ENCODE results near the gene KLHL28. TPM values are rescaled to one million over a fixed set of nuclear protein-coding genes. Genes with fewer than 3 reads are reported as not detected.

The KLHL28 gene
- polyA plus RNA-seq, 2 of the 4 experiments (the other 2 are of a cell fraction) = 3.4 to 8.3 TPM

GRCh38 chr14:44935155-44935554 lies 26.6 kb downstream of the KLHL28 start:
- 79% methylated on average over 2 of the region's 2 CpGs for WGBS (ENCODE audit: missing lambda C conversion rate)
- no peak for FAIRE-seq
- TF ChIP-seq NR3C1 (IDR thresholded peaks at IDR 0.05) (no peak), MAFK (IDR thresholded peaks at IDR 0.05; ENCODE audit: partially characterized antibody) (no peak), RARB (CRISPR knock-in tag; IDR thresholded peaks at IDR 0.05) (no peak), EP300 (IDR thresholded peaks at IDR 0.05) (no peak), JUNB (IDR thresholded peaks at IDR 0.05) (no peak), CHD2 (IDR thresholded peaks at IDR 0.05; ENCODE audit: low read length, partially characterized antibody) (no peak), ELK1 (IDR thresholded peaks at IDR 0.05; ENCODE audit: low read depth, low read length) (no peak), TFCP2L1 (CRISPR knock-in tag; IDR thresholded peaks at IDR 0.05) (no peak), HDAC2 (IDR thresholded peaks at IDR 0.05) (no peak), ESRRA (IDR thresholded peaks at IDR 0.05; ENCODE audit: borderline replicate concordance, low read length) (no peak), NFE2L2 (conservative IDR thresholded peaks at IDR 0.05; ENCODE audit: low read length) (no peak), HOXA7 (CRISPR knock-in tag; IDR thresholded peaks at IDR 0.05) (no peak), TP53 (CRISPR knock-in tag; IDR thresholded peaks at IDR 0.05) (no peak), EHMT2 (IDR thresholded peaks at IDR 0.05; ENCODE audit: low read depth) (no peak)
- ChIA-PET CTCF (interaction anchor here (0.8 to 2.8 kb wide), 2 partner anchors 10 to 22 kb away, joined by 5 to 13 read pairs; no protein-coding TSS in a partner anchor), POLR2A (no interaction called here)
- Histone ChIP-seq H3K4me1 (no peaks in the 10 kb centered on the region), H3K4me3 (no peak overlapping the region), H3K27ac (no peak overlapping the region), H3K9me3 (no peaks in the 10 kb centered on the region), H3K4me2 (no peak overlapping the region)
- DNase-seq (ENCODE audit: low read depth in 1 of 2, low spot score in 1 of 2) = no peak
- no peak for ATAC-seq

- FAIRE-seq = no peak
- CTCF ChIA-PET = interaction anchor here (0.7 kb wide), 1 partner anchor 15 kb away, joined by 5 read pairs; no protein-coding TSS in a partner anchor
- H3K27ac ChIP-seq = no peak overlapping the region
Measured at GRCh38 chr14:44928793-44929192, 33.0 kb downstream of the KLHL28 start.

GRCh38 chr14:44914849-44915248 lies 46.9 kb downstream of the KLHL28 start:
- FAIRE-seq (no peak), ATAC-seq (peak; percentile 15 to 27; a peak in 3 of 6 replicates), DNase-seq (ENCODE audit: low read depth in 1 of 2, low spot score in 1 of 2) (peak in 1 of 2 experiments; percentile 14)
- 67% methylated on average over 4 of the region's 4 CpGs for WGBS (ENCODE audit: missing lambda C conversion rate)
- ChIA-PET POLR2A (no interaction called here), CTCF (interaction anchor here (0.6 to 7.4 kb wide), 9 partner anchors 11 to 541 kb away, joined by 3 to 101 read pairs (median 10); partner anchors contain the start of gene MIS18BP1)
- Histone ChIP-seq H3K27ac (no peak overlapping the region), H3K4me1 (no peaks in the 10 kb centered on the region), H3K4me3 (no peak overlapping the region), H3K4me2 (no peak overlapping the region), H3K9me3 (no peaks in the 10 kb centered on the region)
- no peak for TF ChIP-seq TP53 (CRISPR knock-in tag; IDR thresholded peaks at IDR 0.05)
- no peak for TF ChIP-seq ESRRA (IDR thresholded peaks at IDR 0.05; ENCODE audit: borderline replicate concordance, low read length)
- no peak for TF ChIP-seq FOXS1 (CRISPR knock-in tag; IDR thresholded peaks at IDR 0.05)
- TF ChIP-seq HOXB5 (CRISPR knock-in tag; IDR thresholded peaks at IDR 0.05) = no peak
- TF ChIP-seq RAD21 (conservative IDR thresholded peaks at IDR 0.05 in 1 of 2, IDR thresholded peaks at IDR 0.05 in 1 of 2) = no peak
- TF ChIP-seq POLR2AphosphoS2 (conservative IDR thresholded peaks at IDR 0.05; ENCODE audit: low read length) = no peak
- no peak for TF ChIP-seq E2F6 (IDR thresholded peaks at IDR 0.05; ENCODE audit: borderline replicate concordance, low read depth)
- no peak for TF ChIP-seq USF2 (IDR thresholded peaks at IDR 0.05)
- no peak for TF ChIP-seq RNF2 (IDR thresholded peaks at IDR 0.05; ENCODE audit: borderline replicate concordance, low read depth)
- no peak for TF ChIP-seq HEYL (CRISPR knock-in tag; IDR thresholded peaks at IDR 0.05)
- no peak for TF ChIP-seq FOSB (CRISPR knock-in tag; IDR thresholded peaks at IDR 0.05)
- TF ChIP-seq MAZ (IDR thresholded peaks at IDR 0.05; ENCODE audit: borderline replicate concordance, low read depth, low read length) = no peak
- no peak for TF ChIP-seq BCL3 (IDR thresholded peaks at IDR 0.05)

More at GRCh38 chr14:44928793-44929192, 33.0 kb downstream of the KLHL28 start:
- Histone ChIP-seq H3K4me2 (no peak overlapping the region), H3K4me1 (no peaks in the 10 kb centered on the region), H3K9me3 (no peaks in the 10 kb centered on the region), H3K4me3 (no peak overlapping the region)
- TF ChIP-seq USF2 (IDR thresholded peaks at IDR 0.05) = no peak
- no peak for TF ChIP-seq JUNB (IDR thresholded peaks at IDR 0.05)
- TF ChIP-seq JUN (IDR thresholded peaks at IDR 0.05) = no peak
- no peak for TF ChIP-seq NPAS2 (CRISPR knock-in tag; IDR thresholded peaks at IDR 0.05; ENCODE audit: borderline replicate concordance)
- no peak for TF ChIP-seq KDM1A (IDR thresholded peaks at IDR 0.05; ENCODE audit: low read depth)
- no peak for TF ChIP-seq GATA3 (IDR thresholded peaks at IDR 0.05; ENCODE audit: borderline replicate concordance)
- no peak for TF ChIP-seq POLR2AphosphoS2 (conservative IDR thresholded peaks at IDR 0.05; ENCODE audit: low read length)
- TF ChIP-seq CBX2 (IDR thresholded peaks at IDR 0.05; ENCODE audit: borderline replicate concordance, low read depth) = no peak
- TF ChIP-seq HES2 (IDR thresholded peaks at IDR 0.05) = no peak
- POLR2A ChIA-PET = no interaction called here
- no peak for ATAC-seq
- WGBS (ENCODE audit: missing lambda C conversion rate) = 88% methylated on average over 7 of the region's 7 CpGs
- DNase-seq (ENCODE audit: low read depth in 1 of 2, low spot score in 1 of 2) = no peak

Measured in A549 (cell line).